GM21619 (cell line): ENCODE results near the gene DCAF5.
"Not testable (repeated sequence)": the region's sequence is repeated elsewhere in the genome, so short reads cannot be mapped to it uniquely, and the experiment has no call there.

Experiments
- ATAC-seq: cut with Tn5 transposase; IDR thresholded peaks from one replicate; pipeline ENCODE4 v1.9.1; 2021; ENCODE audit not compliant: unreplicated experiment

DCAF5 gene

GRCh38 chr14:69152902-69153151 is at the start of gene DCAF5:
Gene DCAF5, minus strand, starts transcription at chr14:69153119. Its CDS starts 141 bp downstream, at chr14:69152978.
- no peak for ATAC-seq

DNA sequence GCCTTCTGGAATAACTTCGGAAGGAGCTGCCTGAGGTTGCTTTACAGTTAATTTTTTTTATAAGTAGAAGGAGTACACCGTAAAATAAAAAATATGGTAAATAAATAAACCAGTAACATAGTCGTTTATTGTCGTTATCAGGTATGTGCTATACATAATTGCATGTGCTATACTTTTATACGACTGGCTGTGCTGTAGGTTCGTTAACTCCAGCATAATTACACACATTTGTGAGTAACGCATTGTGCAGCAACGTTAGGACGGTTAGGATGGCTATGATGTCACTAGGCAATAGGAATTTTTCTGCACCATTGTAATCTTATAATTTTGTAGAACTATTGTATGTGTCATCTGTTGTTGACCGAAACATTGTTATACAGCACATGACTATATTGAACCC is 46.9 kb upstream of the DCAF5 start:
- no peak for ATAC-seq

GRCh38 chr14:69193721-69194120 is 40.8 kb upstream of the DCAF5 start:
- ATAC-seq, result no peak

- peak; percentile 87 for ATAC-seq
Measured at GRCh38 chr14:69191340-69192111, 38.6 kb upstream of the DCAF5 start, which contains the start of gene EXD2. Gene EXD2, plus strand, starts transcription at chr14:69191498. Its CDS starts 17,973 bp downstream, at chr14:69209471.

GRCh38 chr14:69190191-69190590 is 37.3 kb upstream of the DCAF5 start:
- ATAC-seq, result no peak

DNA sequence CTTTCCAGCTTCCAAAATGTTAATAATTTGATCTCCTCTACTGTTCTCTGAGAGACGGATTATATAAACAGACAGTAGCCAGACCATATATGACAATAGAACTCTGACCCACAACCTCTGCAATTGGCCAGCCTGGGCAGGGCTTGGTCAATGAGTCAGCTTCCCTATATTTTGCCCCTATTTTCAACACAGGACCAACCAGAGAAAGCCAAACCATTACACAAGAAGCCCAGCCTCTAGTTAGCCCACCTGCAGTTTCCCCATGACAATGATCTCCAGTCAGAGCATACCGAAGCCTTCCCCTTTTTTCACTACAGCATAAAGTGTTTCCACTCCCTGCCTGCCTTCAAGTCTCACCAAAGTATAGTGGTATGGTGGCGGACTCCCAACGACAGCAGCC is 30.8 kb upstream of the DCAF5 start:
- ATAC-seq, result no peak

DNA sequence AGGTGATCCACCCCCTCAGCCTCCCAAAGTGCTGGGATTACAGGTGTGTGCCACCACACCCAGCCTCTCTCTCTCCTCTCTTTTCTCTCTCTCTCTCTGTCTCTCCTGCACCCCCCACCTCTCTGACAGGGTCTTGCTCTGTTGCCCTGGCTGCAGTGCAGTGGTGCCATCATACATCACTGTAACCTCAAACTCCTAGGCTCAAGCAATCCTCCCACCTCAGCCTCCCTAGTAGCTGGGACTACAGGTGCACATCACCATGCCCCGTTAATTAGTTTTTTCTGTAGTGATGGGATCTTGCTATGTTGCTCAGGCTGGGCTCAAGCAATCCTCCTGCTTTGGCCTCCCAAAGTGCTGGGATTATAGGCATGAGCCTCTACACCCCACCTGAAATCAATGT is 29.7 kb upstream of the DCAF5 start:
- ATAC-seq, result not testable (repeated sequence)

DNA sequence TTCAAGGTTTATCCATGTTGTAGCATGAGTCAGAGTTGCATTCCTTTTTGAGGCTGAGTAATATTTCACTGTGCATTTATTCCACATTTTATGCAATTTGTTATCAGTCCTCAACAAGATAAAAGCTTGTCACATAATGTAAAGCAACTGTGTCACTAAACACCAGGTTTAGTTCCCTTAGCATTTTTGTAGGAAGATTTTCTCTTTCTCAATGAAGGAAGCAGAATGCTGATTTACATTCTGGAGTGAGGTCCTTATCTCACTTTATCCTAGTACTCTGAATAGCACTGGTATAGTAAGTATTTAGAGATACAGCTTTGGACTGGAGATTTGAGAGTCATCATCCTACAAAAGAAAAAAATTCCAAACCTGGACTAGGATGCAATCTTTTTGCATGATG is 28.6 kb upstream of the DCAF5 start:
- ATAC-seq, result no peak

GRCh38 chr14:69175130-69175529 is 22.2 kb upstream of the DCAF5 start:
- no peak for ATAC-seq

DNA sequence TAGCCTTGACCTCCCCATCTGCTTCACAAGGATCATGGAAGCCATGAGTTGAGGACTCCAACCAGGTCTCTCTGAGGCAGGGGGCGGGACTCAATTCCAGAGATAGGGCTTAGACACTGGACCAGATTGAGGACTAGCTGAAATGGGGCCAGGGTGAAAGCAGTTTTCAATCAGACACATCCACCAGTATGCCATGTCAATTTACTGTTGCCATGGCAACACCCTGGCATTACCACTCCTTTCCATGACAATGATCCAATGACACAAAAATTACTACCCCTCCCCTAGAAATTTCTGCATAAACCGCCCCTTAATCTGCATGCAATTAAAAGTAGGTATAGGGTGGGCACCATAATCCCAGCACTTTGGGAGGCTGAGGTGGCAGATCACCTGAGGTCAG is 18.6 kb upstream of the DCAF5 start:
- ATAC-seq, result no peak

DNA sequence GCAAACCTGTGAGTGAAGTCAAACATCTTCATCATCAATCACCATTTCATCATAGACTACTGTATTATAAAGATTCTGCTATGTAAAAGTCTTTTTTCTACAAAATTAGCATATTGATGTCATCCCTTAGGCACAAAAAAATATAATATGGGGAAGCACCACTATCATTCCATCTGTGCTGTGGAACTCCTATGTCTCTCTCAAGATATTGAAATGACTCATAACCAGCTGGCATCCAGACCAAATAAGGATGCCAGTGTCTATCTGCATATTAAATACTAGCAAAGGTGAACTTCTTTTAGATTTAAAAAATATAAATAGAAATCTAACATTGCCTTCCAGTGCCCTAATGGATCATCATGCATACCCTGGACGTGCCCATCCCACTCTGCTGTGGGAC is 17.9 kb upstream of the DCAF5 start:
- ATAC-seq, result no peak

- not testable (repeated sequence) for ATAC-seq
Measured at GRCh38 chr14:69165787-69166186, 12.9 kb upstream of the DCAF5 start.

- ATAC-seq, result no peak
Measured at GRCh38 chr14:69161590-69161989, 8.7 kb upstream of the DCAF5 start.

- no peak for ATAC-seq
Measured at GRCh38 chr14:69156224-69156623, 3.3 kb upstream of the DCAF5 start.

DNA sequence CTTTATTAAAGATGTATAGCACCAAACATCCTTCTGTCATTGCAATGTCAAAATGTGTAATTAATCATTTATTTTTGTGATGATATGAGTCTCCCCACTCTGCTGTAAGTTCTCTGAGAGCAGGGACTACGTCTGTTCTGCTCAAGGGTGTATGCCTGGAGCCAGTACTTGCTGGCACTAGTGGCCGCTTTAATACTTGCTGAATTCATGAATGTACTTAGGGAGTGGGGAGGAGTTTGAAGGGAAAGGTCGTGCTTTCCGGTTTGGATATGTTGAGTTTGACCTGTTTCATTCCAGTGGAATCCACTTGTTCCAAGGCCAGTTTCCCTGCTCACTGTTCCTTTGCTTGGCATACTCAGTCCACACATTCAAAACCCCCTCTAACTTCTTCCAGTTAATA is 1.9 kb upstream of the DCAF5 start:
- no peak for ATAC-seq

DNA sequence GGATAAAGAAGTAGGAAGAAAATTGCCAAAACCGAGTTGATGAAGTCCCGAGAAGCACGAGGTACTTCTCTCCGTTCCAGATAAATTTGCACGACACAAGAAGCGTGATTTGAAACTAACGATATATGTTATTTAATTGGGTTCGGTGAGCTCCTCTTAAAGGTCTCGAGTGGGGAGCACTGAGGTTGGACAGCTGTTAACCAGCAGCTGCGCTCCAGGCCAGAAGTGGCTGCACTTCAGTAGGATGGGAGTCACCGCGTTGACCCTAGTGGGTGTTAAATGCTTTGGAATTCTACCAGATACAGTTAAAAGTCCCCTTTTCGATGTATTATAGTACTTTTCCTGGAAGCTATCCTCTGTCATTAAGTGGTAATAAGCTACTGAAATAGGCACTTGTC is 953 bp upstream of the DCAF5 start:
- ATAC-seq, result no peak

DNA sequence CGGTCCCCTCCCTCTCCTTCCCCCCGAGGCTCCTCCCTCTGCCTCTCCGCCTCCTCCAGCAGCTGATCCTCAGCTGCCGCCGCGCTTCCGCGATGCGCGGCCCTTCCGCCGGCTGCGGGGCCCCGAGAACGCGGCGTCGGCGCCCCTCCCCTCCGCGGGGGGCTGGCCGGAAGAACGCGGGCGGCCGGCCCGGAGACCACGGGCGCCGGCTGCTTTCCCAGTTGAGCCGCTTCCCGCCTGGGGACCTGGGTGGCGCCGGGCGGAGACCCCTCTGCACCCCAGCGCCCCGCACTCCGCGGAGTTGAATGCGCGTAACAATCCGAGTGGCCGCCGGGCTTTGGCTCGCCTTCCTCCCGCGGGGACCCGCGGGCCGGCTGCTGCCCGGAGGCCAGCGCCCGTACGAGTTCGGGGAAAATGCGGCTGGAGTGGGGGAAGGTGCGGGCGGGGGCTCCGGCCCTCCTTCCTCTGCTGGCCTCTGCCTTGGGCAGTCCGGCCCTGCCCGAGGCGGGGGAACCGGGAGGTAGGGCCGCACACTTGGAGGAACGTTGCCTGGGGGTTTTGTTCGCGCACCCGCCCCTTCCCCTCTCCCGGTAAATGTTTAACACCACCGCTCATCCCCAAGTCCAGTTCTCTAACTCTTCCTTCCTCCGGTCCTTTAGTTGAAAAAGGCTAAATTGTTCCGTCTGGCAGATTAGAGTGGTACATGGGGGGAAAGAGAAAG is 393 bp upstream of the DCAF5 start:
- ATAC-seq, result peak; percentile 77

DNA sequence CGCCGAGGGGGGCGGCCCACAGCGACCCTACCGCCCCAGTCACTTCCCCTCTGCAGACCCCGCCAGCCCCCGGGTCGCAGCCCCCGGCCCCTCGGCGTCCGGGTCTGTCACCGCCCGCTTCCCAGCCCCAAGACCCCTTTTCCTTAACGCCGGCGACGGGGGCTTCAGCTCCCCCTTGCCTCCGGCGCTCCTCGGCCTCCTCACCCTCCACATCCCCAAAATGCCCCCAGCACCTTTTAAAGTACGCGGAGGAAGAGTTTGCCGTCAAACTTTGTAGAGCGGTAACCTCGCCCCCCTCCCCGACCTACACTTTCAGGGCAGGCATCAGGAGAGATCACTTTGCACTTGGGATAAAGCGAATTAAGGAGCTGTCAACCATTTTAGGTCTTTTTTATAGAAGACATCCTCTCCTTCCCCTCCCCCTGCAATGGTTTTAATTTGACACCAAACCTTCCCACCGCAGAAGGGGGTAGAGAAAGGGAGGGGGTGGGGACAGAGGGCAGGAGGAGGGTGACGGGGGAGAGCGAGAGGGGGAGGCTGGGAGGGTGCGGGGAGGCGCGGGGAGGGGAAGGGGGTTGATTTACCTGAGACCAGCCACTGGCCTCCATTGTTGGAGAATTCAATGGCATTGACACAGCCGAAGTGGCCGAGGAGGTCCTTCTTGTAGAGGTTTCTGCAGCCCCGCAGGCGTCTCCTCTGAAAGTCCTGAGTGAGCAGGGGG is 578 bp downstream of the DCAF5 start:
- ATAC-seq, result no peak

- ATAC-seq, result peak; percentile 44
Measured at GRCh38 chr14:69151458-69152180, 1.3 kb downstream of the DCAF5 start.

- no peak for ATAC-seq
Measured at GRCh38 chr14:69149461-69150244, 3.3 kb downstream of the DCAF5 start.

DNA sequence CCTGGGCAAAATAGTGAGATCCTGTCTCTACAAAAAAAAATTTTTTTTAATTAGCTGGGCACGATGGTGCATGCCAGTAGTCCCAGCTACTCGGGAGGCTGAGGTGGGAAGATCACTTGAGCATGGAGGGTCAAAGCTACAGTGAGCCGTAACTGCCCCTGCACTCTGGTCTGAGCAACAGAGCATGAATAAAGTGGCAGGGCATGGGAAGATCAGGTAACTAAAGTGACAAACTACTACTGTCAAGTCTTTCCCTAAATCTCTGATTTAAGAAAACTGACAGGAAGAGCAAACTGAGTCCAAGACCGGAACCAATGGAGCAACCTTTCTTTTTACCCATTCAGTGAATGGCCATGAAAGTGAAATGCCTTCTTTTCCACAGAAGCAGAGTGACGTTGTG is 10.8 kb downstream of the DCAF5 start:
- ATAC-seq, result no peak
